NCI-H460 (cell line): ENCODE results near the gene MXD1. TPM values are rescaled to one million over a fixed set of nuclear protein-coding genes. Genes with fewer than 3 reads are reported as not detected.
"Not testable (repeated sequence)": the region's sequence is repeated elsewhere in the genome, so short reads cannot be mapped to it uniquely, and the experiment has no call there.

Source experiments
- DNase-seq: peaks from one replicate; pipeline ENCODE4 v3.0.0-alpha.2; 2016; ENCODE audit warnings: low read depth; ENCODE audit errors: extremely low read depth
- polyA plus RNA-seq: library from polyadenylated mRNA; depleted of rRNA; stranded (reverse); fragments of >200 nt; gene quantifications from 2 replicates; pipeline ENCODE4 v1.2.3, GENCODE V29; 2014; cell fraction: nucleus; rRNA removed
- total RNA-seq: library from RNA; depleted of rRNA; stranded (reverse); fragments of >200 nt; shearing (Covaris generic); gene quantifications from 2 replicates; pipeline ENCODE4 v1.2.3, GENCODE V29; 2014; rRNA removed

MXD1 gene, protein sequence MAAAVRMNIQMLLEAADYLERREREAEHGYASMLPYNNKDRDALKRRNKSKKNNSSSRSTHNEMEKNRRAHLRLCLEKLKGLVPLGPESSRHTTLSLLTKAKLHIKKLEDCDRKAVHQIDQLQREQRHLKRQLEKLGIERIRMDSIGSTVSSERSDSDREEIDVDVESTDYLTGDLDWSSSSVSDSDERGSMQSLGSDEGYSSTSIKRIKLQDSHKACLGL
- 4.4 and 4.9 TPM in 2 replicates for total RNA-seq
- polyA plus RNA-seq, result 1.2 and 2.1 TPM in 2 replicates

DNA sequence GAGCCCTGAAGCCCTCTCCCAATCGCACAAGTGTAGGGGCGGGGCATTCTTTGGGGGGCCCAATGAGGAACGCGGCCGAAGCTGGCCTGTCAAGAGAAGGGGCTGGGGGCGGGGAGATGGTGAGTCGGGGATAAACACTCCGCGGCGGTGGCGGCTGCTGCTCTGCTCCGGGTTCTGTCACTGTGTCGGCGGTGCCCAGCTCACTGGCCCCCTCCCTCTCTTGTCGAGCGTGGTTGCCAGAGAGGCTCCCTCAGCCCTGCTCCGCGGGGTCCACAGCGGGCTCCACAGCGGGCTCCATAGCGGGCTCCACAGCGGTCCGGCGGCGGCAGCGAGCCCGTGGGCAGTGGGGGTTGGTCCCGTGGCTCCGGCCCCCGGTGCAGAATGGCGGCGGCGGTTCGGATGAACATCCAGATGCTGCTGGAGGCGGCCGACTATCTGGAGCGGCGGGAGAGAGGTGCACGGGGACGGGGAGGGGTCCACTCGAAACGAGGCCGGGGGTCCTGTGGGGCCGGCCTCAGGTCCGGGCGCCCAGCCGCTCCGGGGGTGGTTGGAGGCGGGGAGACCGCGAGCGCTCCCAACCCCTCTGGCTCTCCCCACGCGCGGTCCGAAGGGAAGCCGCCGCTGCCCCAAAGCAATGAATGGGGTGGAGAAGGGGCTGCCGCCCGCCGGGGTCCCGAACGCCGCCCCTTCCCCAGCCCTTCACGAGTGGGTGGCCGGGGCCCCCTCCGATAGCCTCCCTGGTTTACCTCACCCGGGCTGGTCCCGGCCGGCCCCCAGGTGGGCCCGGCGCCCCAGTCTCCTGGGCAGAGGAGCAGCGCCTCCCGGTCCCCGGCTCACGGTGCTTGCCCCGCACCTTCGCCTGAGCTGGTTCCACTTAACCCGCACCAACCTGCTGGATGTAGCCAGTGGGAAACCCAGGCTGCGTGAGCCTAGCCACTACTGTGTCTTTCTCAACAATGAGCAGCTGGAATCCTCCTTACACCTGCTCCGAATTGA, at the start of gene MXD1:
MXD1 (plus strand) TSS at position 160 of the 996 bp plus-strand sequence; CDS start at position 382, 222 bp downstream.
- no peak for DNase-seq

DNA sequence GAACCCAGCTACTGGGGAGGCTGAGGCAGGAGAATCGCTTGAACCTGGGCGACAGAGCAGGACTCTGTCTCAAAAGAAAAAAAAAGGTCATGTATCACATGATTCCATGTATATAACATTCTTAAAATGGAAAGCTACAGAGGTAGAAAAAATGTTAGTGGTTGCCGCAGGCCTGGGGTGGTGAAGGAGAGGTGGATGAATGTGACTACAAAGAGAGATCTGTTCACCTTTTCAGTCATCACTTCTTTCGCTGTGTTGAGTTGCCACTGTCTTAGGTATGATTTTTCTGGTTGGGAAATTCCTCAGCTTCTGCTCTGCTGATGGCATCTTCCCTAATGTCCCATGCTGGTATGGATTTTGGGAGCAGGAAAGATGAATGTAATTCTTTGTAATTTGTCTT, 26.5 kb upstream of the MXD1 start:
- no peak for DNase-seq

DNA sequence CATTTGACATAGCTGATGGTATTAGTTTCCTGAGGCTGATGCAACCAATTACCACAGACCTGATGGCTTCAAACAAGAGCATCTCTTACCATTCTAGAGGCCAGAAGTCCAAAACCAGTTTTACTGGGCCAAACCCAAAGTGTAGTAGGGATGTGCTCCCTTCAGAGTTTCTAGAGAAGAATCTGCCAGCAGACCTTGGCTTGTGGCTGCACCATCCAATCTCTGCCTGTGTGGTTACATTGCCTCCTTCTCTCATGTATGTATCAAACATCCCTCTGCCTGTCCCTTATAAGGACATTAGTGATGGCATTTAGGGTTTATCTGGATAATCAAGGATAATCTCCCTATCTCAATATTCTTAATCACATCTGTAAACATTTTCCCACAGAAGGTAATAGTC, 25.6 kb upstream of the MXD1 start:
- DNase-seq, result no peak

DNA sequence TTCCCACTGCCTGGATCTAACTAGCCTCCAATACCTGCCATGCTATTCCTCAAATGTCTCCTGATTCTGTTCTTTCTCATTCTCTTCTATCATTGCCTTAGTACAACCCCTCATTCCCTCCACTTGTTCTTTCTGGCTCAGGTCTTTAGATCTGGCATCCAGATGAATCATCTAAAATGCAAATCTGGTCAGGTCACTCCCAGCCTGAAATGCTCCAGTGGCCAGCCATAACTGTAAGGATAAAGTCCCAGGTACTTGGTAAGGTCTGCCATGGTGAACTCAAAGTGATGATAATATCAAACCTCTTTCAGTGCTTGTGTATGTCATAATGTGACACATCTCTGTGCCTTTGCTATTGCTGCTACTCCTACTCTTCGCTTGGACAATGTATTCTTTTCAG, 24.0 kb upstream of the MXD1 start:
- DNase-seq, result no peak

DNA sequence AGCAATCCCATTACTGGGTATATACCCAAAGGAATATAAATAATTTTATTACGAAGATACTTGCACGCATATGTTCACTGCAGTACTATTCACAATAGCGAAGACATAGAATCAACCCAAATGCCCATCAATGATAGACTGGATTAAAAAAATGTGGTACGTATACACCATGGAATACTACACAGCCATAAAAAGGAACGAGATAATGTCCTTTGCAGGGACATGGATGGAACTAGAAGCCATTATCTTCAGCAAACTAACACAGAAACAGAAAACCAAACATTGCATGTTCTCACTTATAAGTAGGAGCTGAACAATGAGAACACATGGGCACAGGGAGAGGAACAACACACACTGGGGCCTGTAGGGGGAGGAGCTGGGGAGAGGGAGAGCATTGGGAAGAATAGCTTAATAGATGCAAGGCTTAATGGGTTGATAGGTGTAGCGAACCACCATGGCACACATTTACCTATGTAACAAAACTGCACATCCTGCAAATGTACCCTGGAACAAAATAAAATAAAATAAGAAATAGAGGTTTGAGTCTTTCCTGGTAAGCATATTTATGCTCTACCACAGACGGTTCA, 22.0 kb upstream of the MXD1 start:
- DNase-seq, result not testable (repeated sequence)

DNA sequence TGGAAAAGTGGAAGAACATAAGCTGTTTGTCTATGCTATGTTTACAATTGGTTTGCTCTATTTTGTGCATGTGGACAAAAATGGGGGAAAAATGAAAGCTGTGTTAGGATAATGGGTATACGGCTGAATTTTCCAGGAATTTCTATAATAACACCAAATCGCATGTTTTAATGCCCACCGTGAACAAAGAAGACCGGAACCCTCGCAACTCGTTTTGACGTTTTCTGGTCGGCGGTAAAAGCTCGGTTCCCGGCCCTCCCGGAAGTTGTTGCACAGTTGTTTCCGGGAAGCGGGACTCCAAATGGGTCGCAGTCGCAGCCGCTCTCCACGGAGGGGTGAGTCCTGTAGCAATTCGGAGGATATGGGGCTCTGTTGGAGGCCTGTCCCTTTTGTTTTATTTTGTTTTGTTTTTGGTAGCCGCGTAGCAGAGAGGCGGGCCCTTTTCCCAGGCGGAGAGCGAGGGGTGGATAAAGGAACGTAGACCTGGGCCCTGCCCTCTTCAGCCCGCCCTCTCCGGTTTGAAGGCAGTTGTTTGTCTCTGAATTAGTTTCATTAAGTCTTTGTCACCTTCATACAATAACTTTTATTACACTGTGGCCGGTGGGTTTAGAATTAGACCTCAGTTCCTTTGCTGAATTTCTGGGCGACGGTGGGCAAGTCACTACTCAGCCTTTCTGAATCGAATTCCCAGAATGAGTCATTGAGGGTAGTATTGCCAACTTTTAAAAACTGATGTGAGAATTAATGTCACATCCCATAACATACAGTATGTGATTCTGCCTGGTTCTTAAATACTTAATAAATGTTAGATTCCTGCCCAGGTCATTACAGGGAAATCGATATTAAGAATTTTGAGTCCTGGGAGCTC, 21.0 kb upstream of the MXD1 start, which contains the start of gene SNRNP27:
SNRNP27 (plus strand) TSS at position 273 of the 868 bp plus-strand sequence; CDS start at position 302, 29 bp downstream.
- DNase-seq, result peak; percentile 69

DNA sequence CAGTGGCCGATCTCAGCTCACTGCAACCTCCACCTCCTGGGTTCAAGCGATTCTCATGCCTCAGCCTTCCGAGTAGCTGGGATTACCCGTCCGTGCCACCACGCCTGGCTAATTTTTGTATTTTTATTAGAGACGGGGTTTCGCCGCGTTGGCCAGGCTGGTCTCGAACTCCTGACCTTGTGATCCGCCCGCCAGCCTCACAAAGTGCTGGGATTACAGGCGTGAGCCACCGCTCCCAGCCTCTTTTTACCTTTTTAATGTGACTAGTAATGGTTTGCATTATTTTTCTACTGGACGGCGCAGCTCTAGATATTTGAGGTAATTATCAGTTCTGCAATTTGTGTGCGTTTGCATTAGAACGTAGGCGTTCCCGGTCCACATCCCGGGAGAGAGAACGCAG, 20.2 kb upstream of the MXD1 start:
- not testable (repeated sequence) for DNase-seq

DNA sequence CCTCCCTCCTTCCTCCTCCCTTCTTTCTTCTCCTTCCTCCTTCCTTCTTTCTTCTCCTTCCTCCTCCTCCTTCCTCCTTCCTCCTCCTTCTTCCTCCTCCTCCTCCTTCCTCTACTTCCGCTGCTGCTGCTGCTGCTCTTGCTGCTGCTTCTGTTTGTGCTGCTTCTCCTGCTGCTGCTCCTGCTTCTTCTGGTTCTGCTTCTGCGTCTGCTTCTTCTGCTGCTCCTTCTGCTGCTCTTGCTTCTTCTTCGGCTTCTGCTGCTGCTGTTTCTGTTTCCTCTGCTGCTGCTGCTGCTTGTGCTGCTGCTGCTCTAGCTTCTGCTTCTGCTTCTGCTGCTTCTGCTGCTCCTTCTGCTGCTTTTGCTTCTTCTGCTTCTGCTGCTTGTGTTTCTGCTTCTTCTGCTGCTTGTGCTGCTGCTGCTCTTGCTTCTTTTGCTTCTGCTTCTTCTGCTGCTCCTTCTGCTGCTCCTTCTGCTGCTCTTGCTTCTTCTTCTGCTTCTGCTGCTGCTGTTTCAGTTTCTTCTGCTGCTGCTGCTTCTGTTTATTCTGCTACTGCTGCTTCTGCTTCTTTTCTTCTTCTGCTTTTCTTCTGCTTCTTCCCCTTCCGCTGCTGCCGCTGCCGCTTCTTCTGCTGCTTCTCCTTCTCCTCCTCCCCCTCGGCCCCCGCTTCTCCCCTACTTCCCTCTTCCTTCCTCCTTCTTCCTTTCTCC, 12.5 kb upstream of the MXD1 start:
- no peak for DNase-seq

DNA sequence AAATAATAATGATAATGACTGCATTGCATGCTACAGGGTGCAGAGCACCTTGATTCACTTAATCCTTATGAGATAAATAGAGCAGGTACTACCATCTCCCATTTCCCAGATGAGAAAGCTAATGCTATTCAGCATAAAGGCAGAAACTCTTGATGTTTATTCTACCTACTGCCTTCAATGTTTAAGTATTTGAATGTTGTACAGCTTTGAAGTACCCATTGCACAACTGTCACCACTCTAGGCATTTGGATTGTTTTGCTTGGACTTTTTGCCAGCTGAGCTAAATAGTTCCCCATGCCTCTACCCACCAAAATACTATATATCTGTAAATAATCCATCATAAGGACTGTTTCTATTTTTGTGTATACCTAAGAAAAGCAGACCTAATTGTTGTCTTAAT, 7.7 kb upstream of the MXD1 start:
- DNase-seq, result no peak

DNA sequence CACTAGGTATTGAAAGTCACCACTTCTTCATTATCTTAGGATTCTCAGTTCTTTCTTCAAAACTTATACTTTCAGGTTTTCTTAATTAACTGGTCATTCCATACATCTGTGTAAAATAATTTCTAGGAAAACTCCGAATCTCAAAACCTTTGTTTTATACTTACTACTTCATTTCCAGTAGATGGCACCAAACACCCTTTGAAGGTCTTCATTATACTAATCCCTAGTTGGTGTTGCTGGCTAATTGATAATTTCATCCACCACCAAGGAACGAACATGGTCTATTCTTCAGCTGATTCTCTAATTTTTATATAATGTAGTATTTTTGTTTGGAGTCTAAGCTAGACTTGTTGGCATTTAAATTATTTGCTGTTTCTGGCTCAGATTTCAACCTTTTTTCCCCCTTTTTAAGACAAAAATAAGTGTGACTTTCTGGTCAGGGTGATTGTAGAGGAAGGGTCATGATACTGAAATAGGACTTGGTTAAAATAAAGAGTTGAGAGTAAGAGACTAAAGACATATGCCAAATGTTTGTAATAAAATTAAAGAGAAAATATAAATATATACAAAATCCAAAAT, 2.8 kb upstream of the MXD1 start:
- DNase-seq, result peak; percentile 56

DNA sequence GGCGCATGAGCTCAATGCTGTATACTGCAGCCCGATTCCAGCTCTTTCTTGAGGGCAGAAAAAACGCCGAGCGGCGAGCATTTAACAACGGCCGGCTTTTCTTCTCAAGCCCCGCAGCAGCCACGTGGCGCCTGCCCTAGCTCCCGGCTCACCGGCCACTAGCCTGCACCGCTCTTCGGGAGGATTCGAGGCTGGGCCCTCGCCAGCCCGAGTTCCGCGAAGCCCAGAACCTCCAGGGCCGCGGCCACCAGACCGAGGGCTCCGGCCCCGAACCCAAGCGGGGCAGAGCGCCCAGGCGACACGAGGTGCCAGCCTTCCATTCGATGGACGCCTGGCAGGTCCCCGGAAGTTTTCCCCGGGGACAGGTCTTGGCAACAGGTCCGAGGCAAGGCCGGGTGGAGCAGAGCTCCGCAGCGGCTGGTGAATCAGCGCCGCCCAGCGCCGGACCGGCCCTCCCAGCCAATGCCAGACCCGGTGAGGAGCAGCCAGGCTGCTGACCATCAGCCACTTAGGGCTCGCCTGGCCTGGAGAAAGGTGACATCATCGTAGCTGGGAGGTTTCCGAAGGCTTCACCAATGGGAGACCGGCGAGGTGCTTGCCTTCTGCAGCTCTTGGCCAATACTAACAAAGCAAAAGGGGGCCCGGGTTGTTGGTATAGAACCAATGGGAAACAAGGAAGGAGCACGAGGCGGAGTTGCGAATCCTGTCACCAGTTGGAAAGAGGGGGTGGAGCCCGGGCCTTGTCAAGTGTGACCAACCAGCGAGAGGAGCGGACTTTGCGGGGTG, 552 bp upstream of the MXD1 start:
- DNase-seq, result peak; percentile 100

DNA sequence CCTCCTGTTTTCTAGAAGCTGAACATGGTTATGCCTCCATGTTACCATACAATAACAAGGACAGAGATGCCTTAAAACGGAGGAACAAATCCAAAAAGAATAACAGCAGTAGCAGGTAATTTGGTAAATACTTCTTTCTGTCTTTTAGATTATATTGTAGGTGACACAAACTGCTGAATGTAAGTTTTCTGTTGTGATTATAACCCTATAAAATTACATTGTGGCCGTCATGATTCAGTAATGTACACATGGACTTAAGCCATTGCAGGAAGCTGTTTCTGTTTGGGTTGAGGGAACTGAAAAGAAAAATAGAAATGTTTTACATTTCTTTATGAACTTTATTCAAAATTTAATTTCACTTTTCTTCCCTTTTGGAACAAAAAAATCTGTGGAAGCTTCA, 1.2 kb downstream of the MXD1 start:
- no peak for DNase-seq

DNA sequence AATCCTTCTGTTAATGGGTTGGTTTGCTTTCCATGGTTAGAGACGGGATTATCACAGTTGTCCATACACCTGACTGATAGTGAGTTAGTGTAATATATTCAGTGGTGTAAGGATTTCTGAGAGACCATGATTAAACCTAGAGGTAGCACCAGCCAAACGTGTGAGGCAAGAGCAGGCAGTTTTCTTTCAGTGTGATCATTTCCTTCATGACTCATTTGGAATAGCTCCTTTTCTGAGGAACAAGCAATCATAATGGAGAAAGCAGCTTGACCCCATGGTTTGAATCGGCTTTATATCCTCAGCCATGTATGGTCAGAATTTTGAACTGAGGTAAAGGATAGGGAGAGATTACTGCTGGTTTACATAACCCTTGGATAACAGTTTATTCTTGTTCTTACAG, 2.9 kb downstream of the MXD1 start:
- DNase-seq, result peak; percentile 65

DNA sequence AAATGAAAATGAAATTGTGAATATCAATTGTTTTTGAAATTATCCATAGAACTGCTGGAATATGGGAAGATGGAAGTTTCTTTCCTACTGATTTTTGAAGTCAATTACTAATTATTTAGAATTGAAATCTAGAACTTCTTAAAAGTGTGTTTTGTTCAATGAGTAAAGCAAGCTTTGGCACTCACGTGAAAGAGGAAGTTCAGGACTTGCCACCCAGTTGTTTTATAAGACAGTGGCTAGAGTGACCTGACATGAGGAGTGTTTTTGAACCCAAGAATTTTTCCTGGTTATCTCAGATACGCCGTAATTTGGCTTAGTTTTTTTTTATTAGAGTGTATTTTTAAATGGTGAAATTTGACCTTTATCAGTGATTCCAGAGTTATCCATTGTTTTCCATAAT, 3.5 kb downstream of the MXD1 start:
- no peak for DNase-seq

DNA sequence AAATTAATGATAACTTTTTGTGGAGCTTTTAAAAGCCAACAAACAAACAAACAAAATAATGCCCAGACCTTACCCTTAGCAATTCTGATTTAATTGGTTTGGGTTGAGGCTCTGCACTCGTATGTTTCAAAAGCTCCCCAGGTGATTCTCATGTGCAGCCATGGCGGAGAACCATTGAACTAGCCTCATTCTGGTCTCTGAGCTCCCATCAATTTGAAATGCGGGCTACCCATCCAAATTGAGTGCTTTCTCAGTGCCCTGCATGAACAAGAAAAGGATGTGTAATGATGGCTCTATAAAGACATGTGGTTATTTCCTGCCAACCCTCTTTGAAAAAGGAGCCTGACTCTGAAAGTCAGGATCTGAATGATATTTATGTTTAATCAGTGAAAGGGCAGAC, 8.2 kb downstream of the MXD1 start:
- DNase-seq, result no peak

DNA sequence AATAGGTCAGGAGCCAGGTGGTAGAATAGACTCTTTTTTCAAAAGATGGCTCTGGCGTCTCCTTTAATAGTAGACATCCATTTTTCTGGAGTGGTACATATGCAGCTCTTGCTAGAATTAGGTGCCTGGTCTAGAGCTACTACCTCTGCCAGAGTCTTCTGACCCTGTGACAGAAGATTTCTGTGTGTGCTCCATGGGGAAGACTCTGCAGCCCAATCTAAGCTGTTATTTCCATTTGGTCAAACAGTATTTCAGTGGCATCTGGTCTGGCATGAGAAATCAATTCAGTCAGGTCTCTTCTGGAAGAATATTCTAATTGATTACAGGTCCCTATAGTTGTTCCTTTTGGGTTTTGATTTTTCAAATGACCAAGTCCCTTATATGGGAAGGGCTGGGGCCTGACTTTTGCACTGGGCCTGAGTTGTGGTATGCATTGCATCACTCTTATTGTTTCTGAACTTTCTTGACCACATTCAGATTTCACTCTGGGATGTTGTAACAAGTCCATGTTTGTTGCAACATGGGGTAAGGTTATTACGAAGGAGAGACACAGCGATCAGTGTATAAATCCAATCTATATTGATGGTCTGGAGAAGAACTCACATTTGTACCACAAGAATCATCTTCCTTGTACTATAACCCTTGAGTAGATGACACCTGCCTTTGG, 12.1 kb downstream of the MXD1 start:
- no peak for DNase-seq

DNA sequence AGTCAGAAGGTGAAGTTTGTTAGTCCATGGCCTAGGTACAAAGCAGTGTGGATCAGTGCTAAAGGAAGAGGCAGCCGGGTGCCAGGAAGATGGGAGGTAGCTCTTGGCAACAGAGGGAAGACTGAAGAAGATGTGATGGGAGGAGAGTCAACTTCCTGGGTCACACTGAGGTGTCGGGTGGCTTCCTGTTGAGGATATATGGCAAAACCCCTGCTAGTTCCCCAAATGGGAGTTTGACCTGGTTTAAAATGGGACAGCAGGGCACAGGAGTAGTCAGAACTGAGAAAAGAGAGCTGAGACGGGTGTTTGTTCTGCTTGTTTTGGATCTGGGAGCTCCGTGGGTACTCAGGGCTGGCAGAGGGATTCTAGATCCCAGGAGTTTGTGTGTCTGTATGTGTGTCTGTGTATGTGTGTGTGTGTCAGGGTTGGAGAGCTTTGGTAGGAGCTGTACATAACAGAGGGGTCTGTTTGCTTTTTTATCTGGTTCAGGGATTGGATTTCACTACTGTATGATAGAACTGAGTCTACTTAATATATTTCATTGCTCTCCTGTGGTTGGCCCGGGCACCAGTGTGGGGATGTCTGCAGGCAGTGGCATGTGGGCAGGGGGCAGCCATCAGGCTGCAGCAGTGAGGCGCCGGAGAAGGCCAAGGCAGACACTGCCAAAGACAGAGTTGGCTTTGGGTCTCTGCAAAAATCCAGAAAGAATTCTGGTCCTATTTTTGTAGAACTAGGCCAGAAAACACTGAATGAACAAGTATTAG, 17.1 kb downstream of the MXD1 start:
- no peak for DNase-seq
